Endothelial cell of hepatic sinusoid (primary cell): ENCODE measurements around the gene UGT1A10.
"Not testable (repeated sequence)": the region's sequence is repeated elsewhere in the genome, so short reads cannot be mapped to it uniquely, and the experiment has no call there.

Experiments
- in situ Hi-C: cut with HindIII; loops from 2 replicates; pipeline ENCODE4 v1.10.0; 2017; ENCODE audit warnings: low sequenced_read_pairs

The UGT1A10 gene

GRCh38 chr2:233736868-233737653 lies 100.8 kb downstream of the UGT1A10 start:
- in situ Hi-C loops, result not testable (repeated sequence)

GRCh38 chr2:233740870-233741269 lies 104.6 kb downstream of the UGT1A10 start:
- in situ Hi-C loops, result no loop called here

- in situ Hi-C loops, result no loop called here
Observed at GRCh38 chr2:233743464-233744259, 107.4 kb downstream of the UGT1A10 start.

- in situ Hi-C loops, result loop anchor here (5.0 kb wide), 1 partner anchor 62 kb away; no protein-coding TSS in a partner anchor
Observed at GRCh38 chr2:233745073-233745755, 109.0 kb downstream of the UGT1A10 start.

GRCh38 chr2:233745838-233746237 lies 109.6 kb downstream of the UGT1A10 start:
- in situ Hi-C loops, result loop anchor here (5.0 kb wide), 1 partner anchor 61 kb away; no protein-coding TSS in a partner anchor

GRCh38 chr2:233746475-233747282 lies 110.4 kb downstream of the UGT1A10 start:
- in situ Hi-C loops, result loop anchor here (5.0 kb wide), 1 partner anchor 61 kb away; no protein-coding TSS in a partner anchor

GRCh38 chr2:233747283-233747544 lies 111.0 kb downstream of the UGT1A10 start:
- in situ Hi-C loops, result loop anchor here (5.0 kb wide), 1 partner anchor 60 kb away; no protein-coding TSS in a partner anchor

- in situ Hi-C loops, result not testable (repeated sequence)
Observed at GRCh38 chr2:233750689-233751088, 114.4 kb downstream of the UGT1A10 start.

- in situ Hi-C loops, result not testable (repeated sequence)
Observed at GRCh38 chr2:233751212-233752009, 115.2 kb downstream of the UGT1A10 start.

- in situ Hi-C loops, result no loop called here
Observed at GRCh38 chr2:233754872-233755611, 118.8 kb downstream of the UGT1A10 start.

- in situ Hi-C loops, result no loop called here
Observed at GRCh38 chr2:233756429-233757081, 120.3 kb downstream of the UGT1A10 start.

- in situ Hi-C loops, result no loop called here
Observed at GRCh38 chr2:233758141-233758540, 121.9 kb downstream of the UGT1A10 start.

- in situ Hi-C loops, result no loop called here
Observed at GRCh38 chr2:233758849-233759248, 122.6 kb downstream of the UGT1A10 start.

GRCh38 chr2:233760043-233760442 lies 123.8 kb downstream of the UGT1A10 start, which contains the start of gene UGT1A1:
TSS of gene UGT1A1 (plus strand) at chr2:233760270. CDS start at chr2:233760288, 18 bp downstream.
- in situ Hi-C loops, result no loop called here

- in situ Hi-C loops, result no loop called here
Observed at GRCh38 chr2:233761040-233761769, 125.0 kb downstream of the UGT1A10 start.

GRCh38 chr2:233764264-233764663 lies 128.0 kb downstream of the UGT1A10 start:
- in situ Hi-C loops, result no loop called here

GRCh38 chr2:233764761-233765160 lies 128.5 kb downstream of the UGT1A10 start:
- in situ Hi-C loops, result no loop called here

GRCh38 chr2:233766416-233766815 lies 130.2 kb downstream of the UGT1A10 start:
- in situ Hi-C loops, result no loop called here
